Measurements from ENCODE around the gene CEP76. TPM values are rescaled to one million over a fixed set of nuclear protein-coding genes. Genes with fewer than 3 reads are reported as not detected.

The CEP76 gene
- total RNA-seq, 1 donor = 10.1 TPM

GRCh38 chr18:12741351-12741750 is 38.8 kb upstream of the CEP76 start:
- Histone ChIP-seq H2AFZ (ENCODE audit: low read length) (peak overlapping the region; percentile 11), H3K27me3 (ENCODE audit: insufficient read depth, low read length) (no peaks in the 10 kb centered on the region), H3K36me3 (ENCODE audit: insufficient read depth, low read length) (no peaks in the 10 kb centered on the region), H3K79me2 (ENCODE audit: insufficient read depth, low read length) (no peaks in the 10 kb centered on the region), H4K20me1 (ENCODE audit: insufficient read depth, low read length) (no peaks in the 10 kb centered on the region), H3K4me1 (ENCODE audit: insufficient read depth, low read length) (peaks cover 24% of the 10 kb centered on the region), H3K27ac (ENCODE audit: low read depth, low read length) (peak overlapping the region; percentile 52), H3K4me2 (ENCODE audit: insufficient read depth, low read length) (peak overlapping the region; percentile 10), H3K9me3 (ENCODE audit: low read depth, low read length) (no peaks in the 10 kb centered on the region), H3K4me3 (ENCODE audit: insufficient read depth, low read length) (no peak overlapping the region)
- TF ChIP-seq, protein P1, sequence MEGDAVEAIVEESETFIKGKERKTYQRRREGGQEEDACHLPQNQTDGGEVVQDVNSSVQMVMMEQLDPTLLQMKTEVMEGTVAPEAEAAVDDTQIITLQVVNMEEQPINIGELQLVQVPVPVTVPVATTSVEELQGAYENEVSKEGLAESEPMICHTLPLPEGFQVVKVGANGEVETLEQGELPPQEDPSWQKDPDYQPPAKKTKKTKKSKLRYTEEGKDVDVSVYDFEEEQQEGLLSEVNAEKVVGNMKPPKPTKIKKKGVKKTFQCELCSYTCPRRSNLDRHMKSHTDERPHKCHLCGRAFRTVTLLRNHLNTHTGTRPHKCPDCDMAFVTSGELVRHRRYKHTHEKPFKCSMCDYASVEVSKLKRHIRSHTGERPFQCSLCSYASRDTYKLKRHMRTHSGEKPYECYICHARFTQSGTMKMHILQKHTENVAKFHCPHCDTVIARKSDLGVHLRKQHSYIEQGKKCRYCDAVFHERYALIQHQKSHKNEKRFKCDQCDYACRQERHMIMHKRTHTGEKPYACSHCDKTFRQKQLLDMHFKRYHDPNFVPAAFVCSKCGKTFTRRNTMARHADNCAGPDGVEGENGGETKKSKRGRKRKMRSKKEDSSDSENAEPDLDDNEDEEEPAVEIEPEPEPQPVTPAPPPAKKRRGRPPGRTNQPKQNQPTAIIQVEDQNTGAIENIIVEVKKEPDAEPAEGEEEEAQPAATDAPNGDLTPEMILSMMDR (IDR thresholded peaks at IDR 0.05; ENCODE audit: extremely low read depth, low read depth, low read length) = no peak
- peak; percentile 92 for DNase-seq (ENCODE audit: insufficient read length, low spot score, missing footprints)

GRCh38 chr18:12737243-12737902 is 34.9 kb upstream of the CEP76 start:
- Histone ChIP-seq H4K20me1 (ENCODE audit: insufficient read depth, low read length) (no peaks in the 10 kb centered on the region), H3K4me3 (ENCODE audit: insufficient read depth, low read length) (no peak overlapping the region), H3K27me3 (ENCODE audit: insufficient read depth, low read length) (no peaks in the 10 kb centered on the region), H3K27ac (ENCODE audit: low read depth, low read length) (no peak overlapping the region), H3K9me3 (ENCODE audit: low read depth, low read length) (no peaks in the 10 kb centered on the region), H2AFZ (ENCODE audit: low read length) (no peak overlapping the region), H3K79me2 (ENCODE audit: insufficient read depth, low read length) (no peaks in the 10 kb centered on the region), H3K4me1 (ENCODE audit: insufficient read depth, low read length) (peaks cover 18% of the 10 kb centered on the region), H3K4me2 (ENCODE audit: insufficient read depth, low read length) (no peak overlapping the region), H3K36me3 (ENCODE audit: insufficient read depth, low read length) (no peaks in the 10 kb centered on the region)
- TF ChIP-seq, protein P1 (IDR thresholded peaks at IDR 0.05; ENCODE audit: extremely low read depth, low read depth, low read length) = no peak
- no peak for DNase-seq (ENCODE audit: insufficient read length, low spot score, missing footprints)

DNA sequence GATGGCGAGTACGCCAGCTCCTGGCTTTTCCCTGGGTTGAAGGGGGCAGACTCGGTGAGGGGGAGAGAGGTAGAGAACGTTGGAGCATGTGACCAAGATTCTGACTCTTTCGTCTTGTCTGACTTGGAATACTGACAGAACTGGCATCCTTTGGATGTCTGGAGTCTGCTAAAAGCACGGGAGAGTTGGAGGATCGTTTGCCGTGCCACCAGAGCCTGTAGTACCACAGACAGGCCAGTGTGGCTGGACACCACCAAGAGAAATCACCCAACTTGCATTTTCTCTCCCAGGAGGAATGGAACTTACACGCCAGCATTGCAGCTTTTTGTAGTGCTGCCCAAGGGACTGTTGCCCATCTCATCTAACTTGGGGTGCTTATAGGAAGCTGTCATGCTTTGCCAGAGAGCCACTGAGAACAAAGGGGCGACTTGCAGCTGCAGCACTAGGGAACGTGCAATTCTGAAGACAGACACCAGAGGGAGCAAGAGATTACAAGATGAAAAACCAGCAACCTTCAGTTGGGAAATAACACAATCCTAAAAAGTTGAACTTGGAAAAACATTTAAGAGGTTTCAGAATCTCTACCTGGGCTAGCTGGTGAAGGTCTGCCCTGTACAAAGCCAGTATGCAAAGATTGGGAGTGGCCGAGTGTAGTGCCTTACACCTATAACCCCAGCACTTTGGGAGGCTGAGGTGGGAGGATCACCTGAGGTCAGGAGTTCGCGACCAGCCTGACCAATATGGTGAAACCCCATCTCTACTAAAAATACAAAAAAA is 24.4 kb upstream of the CEP76 start:
- H3K4me1 ChIP-seq (ENCODE audit: insufficient read depth, low read length) = no peaks in the 10 kb centered on the region
- TF ChIP-seq, protein P1 (IDR thresholded peaks at IDR 0.05; ENCODE audit: extremely low read depth, low read depth, low read length) = peak; percentile 87
- H3K4me3 ChIP-seq (ENCODE audit: insufficient read depth, low read length) = no peak overlapping the region
- H3K9me3 ChIP-seq (ENCODE audit: low read depth, low read length) = peaks cover 2% of the 10 kb centered on the region
- no peak overlapping the region for H3K27ac ChIP-seq (ENCODE audit: low read depth, low read length)
- no peak overlapping the region for H2AFZ ChIP-seq (ENCODE audit: low read length)
- H3K27me3 ChIP-seq (ENCODE audit: insufficient read depth, low read length) = no peaks in the 10 kb centered on the region
- no peak overlapping the region for H3K4me2 ChIP-seq (ENCODE audit: insufficient read depth, low read length)
- DNase-seq (ENCODE audit: insufficient read length, low spot score, missing footprints) = peak; percentile 77
- H4K20me1 ChIP-seq (ENCODE audit: insufficient read depth, low read length) = no peaks in the 10 kb centered on the region
- H3K79me2 ChIP-seq (ENCODE audit: insufficient read depth, low read length) = no peaks in the 10 kb centered on the region
- H3K36me3 ChIP-seq (ENCODE audit: insufficient read depth, low read length) = peaks cover 25% of the 10 kb centered on the region

DNA sequence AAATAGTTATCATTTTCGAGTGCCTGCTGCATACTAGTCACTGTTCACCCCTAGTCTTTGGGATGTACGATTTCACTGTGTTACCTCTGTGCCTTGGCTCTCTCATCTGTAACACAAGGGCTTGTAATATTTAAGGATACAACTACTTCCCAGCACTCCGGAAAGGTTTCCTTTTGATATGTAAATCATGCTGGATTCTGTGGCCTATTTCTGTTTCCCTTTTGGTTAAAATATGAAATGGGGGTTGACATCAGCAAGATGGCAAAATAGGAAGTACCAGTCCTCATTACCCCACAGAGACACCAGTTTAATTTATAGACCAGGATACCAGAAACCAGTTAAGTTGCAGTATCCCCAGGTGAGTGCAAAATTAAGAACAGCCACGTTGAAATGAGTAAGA is 23.8 kb upstream of the CEP76 start:
- Histone ChIP-seq H3K4me3 (ENCODE audit: insufficient read depth, low read length) (no peak overlapping the region), H3K36me3 (ENCODE audit: insufficient read depth, low read length) (peaks cover 29% of the 10 kb centered on the region)

More for the DNA sequence above, 23.8 kb upstream of the CEP76 start:
- Histone ChIP-seq H4K20me1 (ENCODE audit: insufficient read depth, low read length) (no peaks in the 10 kb centered on the region), H3K79me2 (ENCODE audit: insufficient read depth, low read length) (no peaks in the 10 kb centered on the region), H3K27ac (ENCODE audit: low read depth, low read length) (no peak overlapping the region), H3K4me2 (ENCODE audit: insufficient read depth, low read length) (no peak overlapping the region), H3K27me3 (ENCODE audit: insufficient read depth, low read length) (no peaks in the 10 kb centered on the region), H2AFZ (ENCODE audit: low read length) (no peak overlapping the region), H3K4me1 (ENCODE audit: insufficient read depth, low read length) (no peaks in the 10 kb centered on the region), H3K9me3 (ENCODE audit: low read depth, low read length) (peaks cover 2% of the 10 kb centered on the region)
- TF ChIP-seq, protein P1 (IDR thresholded peaks at IDR 0.05; ENCODE audit: extremely low read depth, low read depth, low read length) = no peak
- no peak for DNase-seq (ENCODE audit: insufficient read length, low spot score, missing footprints)
